ENCODE measurements around the gene EOLA1. TPM values are rescaled to one million over a fixed set of nuclear protein-coding genes. Genes with fewer than 3 reads are reported as not detected.

The EOLA1 gene
- total and polyA plus RNA-seq, 2 experiments from 2014 or later, result 2.5 to 3.3 TPM

DNA sequence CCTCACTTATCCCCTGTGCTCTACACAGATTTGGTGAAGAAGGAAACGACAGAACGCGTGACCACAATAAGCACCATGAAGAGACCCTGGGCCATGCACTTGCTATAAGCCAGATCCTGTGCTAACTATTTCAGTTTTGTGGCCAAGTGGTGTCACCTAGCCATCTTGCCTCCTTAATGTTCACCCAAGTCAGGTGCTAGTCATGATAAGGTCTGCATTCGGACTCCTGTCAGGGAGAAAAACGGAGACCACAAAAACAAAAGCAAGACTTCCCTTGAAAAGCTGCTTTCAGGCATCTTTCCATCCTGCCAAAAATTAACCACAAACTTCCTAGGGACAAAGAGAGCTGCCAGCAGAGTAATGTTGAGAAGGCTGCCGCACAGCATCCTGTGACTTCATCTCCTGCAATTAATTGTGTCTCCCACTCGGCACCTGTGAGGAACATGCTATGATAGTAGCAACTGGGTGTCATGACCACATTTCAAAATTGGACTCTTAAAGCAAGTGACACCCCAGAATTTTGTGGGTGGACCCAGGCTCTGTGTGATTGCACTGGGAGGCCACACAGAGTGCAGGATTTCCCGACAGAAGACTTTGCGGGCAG lies 26.9 kb upstream of the EOLA1 start (continued):
- TF ChIP-seq, protein P1, sequence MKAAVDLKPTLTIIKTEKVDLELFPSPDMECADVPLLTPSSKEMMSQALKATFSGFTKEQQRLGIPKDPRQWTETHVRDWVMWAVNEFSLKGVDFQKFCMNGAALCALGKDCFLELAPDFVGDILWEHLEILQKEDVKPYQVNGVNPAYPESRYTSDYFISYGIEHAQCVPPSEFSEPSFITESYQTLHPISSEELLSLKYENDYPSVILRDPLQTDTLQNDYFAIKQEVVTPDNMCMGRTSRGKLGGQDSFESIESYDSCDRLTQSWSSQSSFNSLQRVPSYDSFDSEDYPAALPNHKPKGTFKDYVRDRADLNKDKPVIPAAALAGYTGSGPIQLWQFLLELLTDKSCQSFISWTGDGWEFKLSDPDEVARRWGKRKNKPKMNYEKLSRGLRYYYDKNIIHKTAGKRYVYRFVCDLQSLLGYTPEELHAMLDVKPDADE (IDR thresholded peaks at IDR 0.05), result no peak
- TF ChIP-seq, protein P2, sequence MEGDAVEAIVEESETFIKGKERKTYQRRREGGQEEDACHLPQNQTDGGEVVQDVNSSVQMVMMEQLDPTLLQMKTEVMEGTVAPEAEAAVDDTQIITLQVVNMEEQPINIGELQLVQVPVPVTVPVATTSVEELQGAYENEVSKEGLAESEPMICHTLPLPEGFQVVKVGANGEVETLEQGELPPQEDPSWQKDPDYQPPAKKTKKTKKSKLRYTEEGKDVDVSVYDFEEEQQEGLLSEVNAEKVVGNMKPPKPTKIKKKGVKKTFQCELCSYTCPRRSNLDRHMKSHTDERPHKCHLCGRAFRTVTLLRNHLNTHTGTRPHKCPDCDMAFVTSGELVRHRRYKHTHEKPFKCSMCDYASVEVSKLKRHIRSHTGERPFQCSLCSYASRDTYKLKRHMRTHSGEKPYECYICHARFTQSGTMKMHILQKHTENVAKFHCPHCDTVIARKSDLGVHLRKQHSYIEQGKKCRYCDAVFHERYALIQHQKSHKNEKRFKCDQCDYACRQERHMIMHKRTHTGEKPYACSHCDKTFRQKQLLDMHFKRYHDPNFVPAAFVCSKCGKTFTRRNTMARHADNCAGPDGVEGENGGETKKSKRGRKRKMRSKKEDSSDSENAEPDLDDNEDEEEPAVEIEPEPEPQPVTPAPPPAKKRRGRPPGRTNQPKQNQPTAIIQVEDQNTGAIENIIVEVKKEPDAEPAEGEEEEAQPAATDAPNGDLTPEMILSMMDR (conservative IDR thresholded peaks at IDR 0.05; ENCODE audit: low read depth in 2 of 2), result no peak
- TF ChIP-seq POLR2AphosphoS5 (IDR thresholded peaks at IDR 0.05; ENCODE audit: low read depth) (no peak), NANOG (IDR thresholded peaks at IDR 0.05; ENCODE audit: borderline replicate concordance) (no peak), ZNF331 (CRISPR knock-in tag; IDR thresholded peaks at IDR 0.05; ENCODE audit: low read depth) (no peak), EZH2 (IDR thresholded peaks at IDR 0.05; ENCODE audit: low read depth, unreplicated experiment) (no peak)

DNA sequence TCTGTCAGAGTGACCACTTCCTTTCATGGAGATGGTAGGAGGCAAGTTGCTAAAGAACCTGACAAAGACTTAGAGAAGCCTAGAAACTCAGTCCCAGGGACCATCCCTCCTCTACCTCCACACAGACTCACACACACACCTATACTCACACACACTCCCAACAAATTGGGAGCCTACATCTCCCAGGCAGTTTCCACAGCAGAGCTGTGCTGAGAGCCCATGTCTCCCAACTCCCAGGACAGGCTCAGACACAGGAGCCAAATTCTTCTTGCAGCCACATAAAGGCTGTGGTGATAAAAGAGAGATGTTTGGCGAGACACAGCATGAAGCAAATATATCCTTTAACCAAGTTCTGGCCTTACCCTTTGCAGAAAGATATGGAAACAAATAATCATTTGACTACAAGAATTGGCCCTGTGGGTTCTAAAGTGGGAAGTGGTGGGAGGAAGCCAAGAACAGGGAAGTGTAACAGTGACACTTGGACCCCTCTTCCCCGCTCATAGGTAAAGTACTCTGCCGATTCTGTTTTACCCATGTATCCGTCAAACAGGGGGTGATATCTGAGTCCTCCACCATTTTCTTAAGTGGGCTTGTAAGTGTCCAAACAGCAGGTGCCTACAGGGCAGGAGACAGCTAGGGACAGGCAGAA lies 24.7 kb upstream of the EOLA1 start:
- no peaks in the 10 kb centered on the region for H3K36me3 ChIP-seq (ENCODE audit: insufficient read depth)
- Mint-ChIP-seq H3K27ac (no peak overlapping the region), H3K4me1 (peaks cover 2% of the 10 kb centered on the region; the same call in 2 of the 3 replicates), H3K4me3 (no peak overlapping the region), H3K27me3 (ENCODE audit: insufficient read depth, low read depth, poor library complexity) (peaks cover 2% of the 10 kb centered on the region), H3K36me3 (ENCODE audit: low read depth) (no peaks in the 10 kb centered on the region), H3K9me3 (no peaks in the 10 kb centered on the region)
- no peak overlapping the region for H2AFZ ChIP-seq
- no peak for TF ChIP-seq JUNB (IDR thresholded peaks at IDR 0.05; ENCODE audit: unreplicated experiment)
- TF ChIP-seq, protein P3, sequence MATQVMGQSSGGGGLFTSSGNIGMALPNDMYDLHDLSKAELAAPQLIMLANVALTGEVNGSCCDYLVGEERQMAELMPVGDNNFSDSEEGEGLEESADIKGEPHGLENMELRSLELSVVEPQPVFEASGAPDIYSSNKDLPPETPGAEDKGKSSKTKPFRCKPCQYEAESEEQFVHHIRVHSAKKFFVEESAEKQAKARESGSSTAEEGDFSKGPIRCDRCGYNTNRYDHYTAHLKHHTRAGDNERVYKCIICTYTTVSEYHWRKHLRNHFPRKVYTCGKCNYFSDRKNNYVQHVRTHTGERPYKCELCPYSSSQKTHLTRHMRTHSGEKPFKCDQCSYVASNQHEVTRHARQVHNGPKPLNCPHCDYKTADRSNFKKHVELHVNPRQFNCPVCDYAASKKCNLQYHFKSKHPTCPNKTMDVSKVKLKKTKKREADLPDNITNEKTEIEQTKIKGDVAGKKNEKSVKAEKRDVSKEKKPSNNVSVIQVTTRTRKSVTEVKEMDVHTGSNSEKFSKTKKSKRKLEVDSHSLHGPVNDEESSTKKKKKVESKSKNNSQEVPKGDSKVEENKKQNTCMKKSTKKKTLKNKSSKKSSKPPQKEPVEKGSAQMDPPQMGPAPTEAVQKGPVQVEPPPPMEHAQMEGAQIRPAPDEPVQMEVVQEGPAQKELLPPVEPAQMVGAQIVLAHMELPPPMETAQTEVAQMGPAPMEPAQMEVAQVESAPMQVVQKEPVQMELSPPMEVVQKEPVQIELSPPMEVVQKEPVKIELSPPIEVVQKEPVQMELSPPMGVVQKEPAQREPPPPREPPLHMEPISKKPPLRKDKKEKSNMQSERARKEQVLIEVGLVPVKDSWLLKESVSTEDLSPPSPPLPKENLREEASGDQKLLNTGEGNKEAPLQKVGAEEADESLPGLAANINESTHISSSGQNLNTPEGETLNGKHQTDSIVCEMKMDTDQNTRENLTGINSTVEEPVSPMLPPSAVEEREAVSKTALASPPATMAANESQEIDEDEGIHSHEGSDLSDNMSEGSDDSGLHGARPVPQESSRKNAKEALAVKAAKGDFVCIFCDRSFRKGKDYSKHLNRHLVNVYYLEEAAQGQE (IDR thresholded peaks at IDR 0.05; ENCODE audit: unreplicated experiment), result no peak
- TF ChIP-seq EZH2 (IDR thresholded peaks at IDR 0.05; ENCODE audit: low read depth, unreplicated experiment), result no peak
- TF ChIP-seq ZNF114 (CRISPR knock-in tag; IDR thresholded peaks at IDR 0.05), result no peak
- TF ChIP-seq, protein P4, sequence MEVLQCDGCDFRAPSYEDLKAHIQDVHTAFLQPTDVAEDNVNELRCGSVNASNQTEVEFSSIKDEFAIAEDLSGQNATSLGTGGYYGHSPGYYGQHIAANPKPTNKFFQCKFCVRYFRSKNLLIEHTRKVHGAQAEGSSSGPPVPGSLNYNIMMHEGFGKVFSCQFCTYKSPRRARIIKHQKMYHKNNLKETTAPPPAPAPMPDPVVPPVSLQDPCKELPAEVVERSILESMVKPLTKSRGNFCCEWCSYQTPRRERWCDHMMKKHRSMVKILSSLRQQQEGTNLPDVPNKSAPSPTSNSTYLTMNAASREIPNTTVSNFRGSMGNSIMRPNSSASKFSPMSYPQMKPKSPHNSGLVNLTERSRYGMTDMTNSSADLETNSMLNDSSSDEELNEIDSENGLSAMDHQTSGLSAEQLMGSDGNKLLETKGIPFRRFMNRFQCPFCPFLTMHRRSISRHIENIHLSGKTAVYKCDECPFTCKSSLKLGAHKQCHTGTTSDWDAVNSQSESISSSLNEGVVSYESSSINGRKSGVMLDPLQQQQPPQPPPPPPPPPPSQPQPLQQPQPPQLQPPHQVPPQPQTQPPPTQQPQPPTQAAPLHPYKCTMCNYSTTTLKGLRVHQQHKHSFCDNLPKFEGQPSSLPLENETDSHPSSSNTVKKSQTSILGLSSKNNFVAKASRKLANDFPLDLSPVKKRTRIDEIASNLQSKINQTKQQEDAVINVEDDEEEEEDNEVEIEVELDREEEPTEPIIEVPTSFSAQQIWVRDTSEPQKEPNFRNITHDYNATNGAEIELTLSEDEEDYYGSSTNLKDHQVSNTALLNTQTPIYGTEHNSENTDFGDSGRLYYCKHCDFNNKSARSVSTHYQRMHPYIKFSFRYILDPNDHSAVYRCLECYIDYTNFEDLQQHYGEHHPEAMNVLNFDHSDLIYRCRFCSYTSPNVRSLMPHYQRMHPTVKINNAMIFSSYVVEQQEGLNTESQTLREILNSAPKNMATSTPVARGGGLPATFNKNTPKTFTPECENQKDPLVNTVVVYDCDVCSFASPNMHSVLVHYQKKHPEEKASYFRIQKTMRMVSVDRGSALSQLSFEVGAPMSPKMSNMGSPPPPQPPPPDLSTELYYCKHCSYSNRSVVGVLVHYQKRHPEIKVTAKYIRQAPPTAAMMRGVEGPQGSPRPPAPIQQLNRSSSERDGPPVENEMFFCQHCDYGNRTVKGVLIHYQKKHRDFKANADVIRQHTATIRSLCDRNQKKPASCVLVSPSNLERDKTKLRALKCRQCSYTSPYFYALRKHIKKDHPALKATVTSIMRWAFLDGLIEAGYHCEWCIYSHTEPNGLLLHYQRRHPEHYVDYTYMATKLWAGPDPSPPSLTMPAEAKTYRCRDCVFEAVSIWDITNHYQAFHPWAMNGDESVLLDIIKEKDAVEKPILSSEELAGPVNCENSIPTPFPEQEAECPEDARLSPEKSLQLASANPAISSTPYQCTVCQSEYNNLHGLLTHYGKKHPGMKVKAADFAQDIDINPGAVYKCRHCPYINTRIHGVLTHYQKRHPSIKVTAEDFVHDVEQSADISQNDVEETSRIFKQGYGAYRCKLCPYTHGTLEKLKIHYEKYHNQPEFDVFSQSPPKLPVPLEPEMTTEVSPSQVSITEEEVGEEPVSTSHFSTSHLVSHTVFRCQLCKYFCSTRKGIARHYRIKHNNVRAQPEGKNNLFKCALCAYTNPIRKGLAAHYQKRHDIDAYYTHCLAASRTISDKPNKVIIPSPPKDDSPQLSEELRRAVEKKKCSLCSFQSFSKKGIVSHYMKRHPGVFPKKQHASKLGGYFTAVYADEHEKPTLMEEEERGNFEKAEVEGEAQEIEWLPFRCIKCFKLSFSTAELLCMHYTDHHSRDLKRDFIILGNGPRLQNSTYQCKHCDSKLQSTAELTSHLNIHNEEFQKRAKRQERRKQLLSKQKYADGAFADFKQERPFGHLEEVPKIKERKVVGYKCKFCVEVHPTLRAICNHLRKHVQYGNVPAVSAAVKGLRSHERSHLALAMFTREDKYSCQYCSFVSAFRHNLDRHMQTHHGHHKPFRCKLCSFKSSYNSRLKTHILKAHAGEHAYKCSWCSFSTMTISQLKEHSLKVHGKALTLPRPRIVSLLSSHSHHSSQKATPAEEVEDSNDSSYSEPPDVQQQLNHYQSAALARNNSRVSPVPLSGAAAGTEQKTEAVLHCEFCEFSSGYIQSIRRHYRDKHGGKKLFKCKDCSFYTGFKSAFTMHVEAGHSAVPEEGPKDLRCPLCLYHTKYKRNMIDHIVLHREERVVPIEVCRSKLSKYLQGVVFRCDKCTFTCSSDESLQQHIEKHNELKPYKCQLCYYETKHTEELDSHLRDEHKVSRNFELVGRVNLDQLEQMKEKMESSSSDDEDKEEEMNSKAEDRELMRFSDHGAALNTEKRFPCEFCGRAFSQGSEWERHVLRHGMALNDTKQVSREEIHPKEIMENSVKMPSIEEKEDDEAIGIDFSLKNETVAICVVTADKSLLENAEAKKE (CRISPR knock-in tag; IDR thresholded peaks at IDR 0.05), result no peak
- TF ChIP-seq ZNF331 (CRISPR knock-in tag; IDR thresholded peaks at IDR 0.05; ENCODE audit: low read depth), result no peak
- TF ChIP-seq STAT1 (IDR thresholded peaks at IDR 0.05; ENCODE audit: unreplicated experiment), result no peak
- no peak for TF ChIP-seq CREB1 (CRISPR knock-in tag; IDR thresholded peaks at IDR 0.05; ENCODE audit: low read depth)
- DNase-seq (ENCODE audit: low spot score) (no peak), ATAC-seq (no peak)
- no peaks in the 10 kb centered on the region for H3F3A ChIP-seq (replicated peaks; ENCODE audit: low read depth)
- no peaks in the 10 kb centered on the region for H3K9me2 ChIP-seq (ENCODE audit: insufficient read depth)
- H3K4me2 ChIP-seq, result no peak overlapping the region
- no peaks in the 10 kb centered on the region for H3K27me3 ChIP-seq (ENCODE audit: insufficient read depth)
- no peaks in the 10 kb centered on the region for H3K79me2 ChIP-seq (replicated peaks; ENCODE audit: insufficient read depth)
- H3K4me3 ChIP-seq, result no peak overlapping the region
- H3K4me1 ChIP-seq (ENCODE audit: insufficient read depth), result no peaks in the 10 kb centered on the region
- no peaks in the 10 kb centered on the region for H4K20me1 ChIP-seq (replicated peaks; ENCODE audit: insufficient read depth)
- no peak overlapping the region for H3K27ac ChIP-seq (ENCODE audit: low read depth)

Data from GM23338 (cell line).